ENCODE results near the gene SCCPDH.

DNA sequence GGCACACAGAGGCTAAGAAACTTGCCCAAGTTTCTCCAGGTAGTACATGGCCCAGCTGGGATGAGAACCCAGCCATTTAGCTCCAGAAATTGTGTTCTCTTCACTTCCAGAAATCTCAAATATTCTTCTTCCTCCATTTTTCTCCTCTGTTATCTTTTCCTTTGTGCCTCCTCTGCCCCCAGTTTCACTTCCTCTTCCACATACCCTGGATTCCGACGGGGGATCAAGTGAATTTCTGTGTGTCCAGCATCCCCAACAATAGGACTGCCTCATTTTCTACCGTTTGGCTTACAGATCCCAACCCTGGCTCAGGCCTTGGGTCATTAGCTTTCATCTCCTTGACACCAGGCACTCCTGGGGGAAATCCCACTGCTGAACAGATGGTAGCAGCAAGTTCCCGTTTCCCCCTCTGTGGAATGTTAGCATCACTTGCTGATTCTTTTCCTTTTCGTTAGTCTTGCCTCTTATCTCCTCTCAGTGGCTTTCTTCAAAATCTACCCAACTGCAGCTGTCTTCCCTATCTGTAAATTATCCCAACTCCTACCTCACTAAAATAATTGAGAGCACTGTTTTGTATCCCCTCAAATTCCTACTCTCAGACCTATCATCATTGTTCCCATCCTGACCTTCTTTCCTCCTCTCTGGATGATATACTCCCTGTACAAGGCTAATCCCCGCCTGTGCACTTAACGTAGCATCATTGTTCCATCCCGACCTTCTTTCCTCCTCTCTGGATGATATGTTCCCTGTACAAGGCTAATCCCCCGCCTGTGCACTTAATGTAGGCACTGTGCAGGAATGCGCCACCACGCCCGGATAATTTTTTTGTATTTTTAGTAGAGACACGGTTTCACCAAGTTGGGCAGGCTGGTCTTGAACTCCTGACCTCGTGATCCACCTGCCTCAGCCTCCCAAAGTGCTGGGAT is 36.5 kb downstream of the SCCPDH start:
- TF ChIP-seq BHLHE40 (IDR thresholded peaks at IDR 0.05; ENCODE audit: borderline replicate concordance) (no peak), SP1 (IDR thresholded peaks at IDR 0.05) (no peak)

Data from HEK293T (cell line).